ENCODE data around the gene FCN1.

Gene FCN1

DNA sequence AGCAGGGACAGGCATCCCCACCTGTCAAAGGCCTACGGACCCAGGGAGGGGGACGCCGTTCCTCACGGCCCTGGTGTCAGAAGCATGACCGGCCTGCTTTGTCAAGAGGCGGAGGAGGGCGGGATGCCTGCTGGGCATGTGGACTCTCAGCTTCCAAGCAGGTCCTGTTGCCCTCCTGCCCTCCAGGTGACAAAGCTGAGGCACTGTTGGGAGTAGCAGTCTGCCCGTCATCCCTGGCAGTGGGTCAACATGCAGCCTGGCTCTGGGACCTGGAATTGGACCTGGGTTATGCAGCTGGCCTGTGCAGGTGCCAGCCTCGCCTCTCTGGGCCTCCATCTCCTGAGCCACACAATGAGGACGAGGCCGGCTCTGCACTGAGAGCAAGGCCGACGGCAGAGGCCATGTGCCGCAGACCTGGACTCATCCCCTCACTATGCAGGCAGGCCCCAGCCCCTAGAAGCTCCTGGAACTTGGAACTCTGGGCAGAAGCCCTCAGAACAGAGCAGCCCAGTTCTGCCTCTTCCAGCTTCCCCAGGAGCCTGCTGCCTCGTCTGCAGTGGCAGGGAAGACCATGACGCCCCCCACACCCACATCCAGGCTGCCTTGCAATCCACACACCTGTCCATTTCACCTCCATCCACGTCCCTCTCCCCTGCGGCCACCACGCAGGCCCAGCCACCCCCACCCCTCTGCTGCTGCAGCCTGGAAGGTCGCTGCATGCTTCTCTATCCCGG, 20.8 kb upstream of the FCN1 start:
- Histone ChIP-seq H4K20me1 (ENCODE audit: insufficient read depth, low read length) (no peaks in the 10 kb centered on the region), H3K4me1 (ENCODE audit: low read length) (no peaks in the 10 kb centered on the region), H3K9me3 (replicated peaks; ENCODE audit: insufficient read depth, low read length) (no peaks in the 10 kb centered on the region), H3K27me3 (replicated peaks; ENCODE audit: insufficient read depth, low read length) (peaks cover 98% of the 10 kb centered on the region), H3K9me2 (replicated peaks; ENCODE audit: insufficient read depth, low read length) (no peaks in the 10 kb centered on the region), H3K36me3 (replicated peaks; ENCODE audit: insufficient read depth, low read length) (no peaks in the 10 kb centered on the region), H3F3A (ENCODE audit: insufficient read depth, low read length) (no peaks in the 10 kb centered on the region), H3K79me2 (ENCODE audit: low read length) (no peaks in the 10 kb centered on the region), H3K4me3 (ENCODE audit: low read length) (no peak overlapping the region), H2AFZ (ENCODE audit: low read length) (no peak overlapping the region), H3K4me2 (ENCODE audit: low read depth, low read length) (no peak overlapping the region), H3K9ac (ENCODE audit: low read length) (no peak overlapping the region), H3K27ac (ENCODE audit: low read length) (no peak overlapping the region)
- DNase-seq, result no peak
- TF ChIP-seq, protein P1, sequence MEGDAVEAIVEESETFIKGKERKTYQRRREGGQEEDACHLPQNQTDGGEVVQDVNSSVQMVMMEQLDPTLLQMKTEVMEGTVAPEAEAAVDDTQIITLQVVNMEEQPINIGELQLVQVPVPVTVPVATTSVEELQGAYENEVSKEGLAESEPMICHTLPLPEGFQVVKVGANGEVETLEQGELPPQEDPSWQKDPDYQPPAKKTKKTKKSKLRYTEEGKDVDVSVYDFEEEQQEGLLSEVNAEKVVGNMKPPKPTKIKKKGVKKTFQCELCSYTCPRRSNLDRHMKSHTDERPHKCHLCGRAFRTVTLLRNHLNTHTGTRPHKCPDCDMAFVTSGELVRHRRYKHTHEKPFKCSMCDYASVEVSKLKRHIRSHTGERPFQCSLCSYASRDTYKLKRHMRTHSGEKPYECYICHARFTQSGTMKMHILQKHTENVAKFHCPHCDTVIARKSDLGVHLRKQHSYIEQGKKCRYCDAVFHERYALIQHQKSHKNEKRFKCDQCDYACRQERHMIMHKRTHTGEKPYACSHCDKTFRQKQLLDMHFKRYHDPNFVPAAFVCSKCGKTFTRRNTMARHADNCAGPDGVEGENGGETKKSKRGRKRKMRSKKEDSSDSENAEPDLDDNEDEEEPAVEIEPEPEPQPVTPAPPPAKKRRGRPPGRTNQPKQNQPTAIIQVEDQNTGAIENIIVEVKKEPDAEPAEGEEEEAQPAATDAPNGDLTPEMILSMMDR (IDR thresholded peaks at IDR 0.05; ENCODE audit: low read length), result no peak
- no peak for TF ChIP-seq EZH2phosphoT487 (IDR thresholded peaks at IDR 0.05; ENCODE audit: low read length)
- TF ChIP-seq EZH2 (optimal IDR thresholded peaks at IDR 0.05; ENCODE audit: low read depth, low read length), result no peak

DNA sequence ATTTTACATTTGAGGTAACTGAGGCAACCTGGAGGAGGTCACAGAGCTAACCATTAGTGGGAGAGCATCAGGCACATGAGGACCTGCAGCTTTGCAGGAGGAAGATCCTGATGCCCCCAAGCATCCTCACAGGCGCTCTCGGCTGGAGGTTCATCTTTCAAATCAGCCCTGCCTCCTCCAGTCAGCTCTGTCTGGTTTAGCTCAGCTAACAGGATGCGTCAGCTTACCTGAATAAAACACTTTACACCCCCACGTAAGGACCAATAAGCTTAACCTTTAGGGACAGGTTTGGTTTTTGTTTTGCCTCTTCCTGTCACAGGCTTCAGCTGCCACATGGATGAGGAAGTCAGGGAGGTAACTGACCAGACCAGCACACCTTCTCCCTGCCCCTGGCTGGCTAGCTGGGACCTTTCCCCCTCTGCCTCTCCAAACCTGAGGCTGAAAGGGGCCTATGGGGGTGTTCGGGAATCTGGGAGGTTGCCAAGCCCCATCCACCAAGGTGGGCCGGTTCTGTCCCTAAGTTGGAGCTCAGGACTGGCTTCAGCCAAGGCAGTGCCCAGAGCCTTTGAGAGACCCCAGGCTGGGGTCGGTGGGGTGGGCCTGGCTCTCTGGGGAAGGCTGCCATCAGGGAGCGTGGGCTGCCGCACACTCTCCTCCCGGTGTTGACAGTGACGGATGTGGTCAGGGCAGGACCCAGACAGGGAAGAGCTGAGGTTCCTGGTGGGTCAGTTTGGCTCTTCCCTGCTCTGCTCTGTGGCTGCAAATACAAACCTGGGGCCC, 20.0 kb upstream of the FCN1 start:
- Histone ChIP-seq H3K9me3 (replicated peaks; ENCODE audit: insufficient read depth, low read length) (no peaks in the 10 kb centered on the region), H3F3A (ENCODE audit: insufficient read depth, low read length) (no peaks in the 10 kb centered on the region), H3K9me2 (replicated peaks; ENCODE audit: insufficient read depth, low read length) (no peaks in the 10 kb centered on the region), H2AFZ (ENCODE audit: low read length) (no peak overlapping the region), H3K36me3 (replicated peaks; ENCODE audit: insufficient read depth, low read length) (no peaks in the 10 kb centered on the region), H3K27ac (ENCODE audit: low read length) (no peak overlapping the region), H3K4me1 (ENCODE audit: low read length) (no peaks in the 10 kb centered on the region), H3K27me3 (replicated peaks; ENCODE audit: insufficient read depth, low read length) (peaks cover 98% of the 10 kb centered on the region), H3K79me2 (ENCODE audit: low read length) (no peaks in the 10 kb centered on the region), H3K9ac (ENCODE audit: low read length) (no peak overlapping the region), H3K4me3 (ENCODE audit: low read length) (no peak overlapping the region), H4K20me1 (ENCODE audit: insufficient read depth, low read length) (no peaks in the 10 kb centered on the region), H3K4me2 (ENCODE audit: low read depth, low read length) (no peak overlapping the region)
- no peak for TF ChIP-seq EZH2 (optimal IDR thresholded peaks at IDR 0.05; ENCODE audit: low read depth, low read length)
- TF ChIP-seq, protein P1 (IDR thresholded peaks at IDR 0.05; ENCODE audit: low read length), result no peak
- TF ChIP-seq EZH2phosphoT487 (IDR thresholded peaks at IDR 0.05; ENCODE audit: low read length), result no peak
- no peak for DNase-seq

DNA sequence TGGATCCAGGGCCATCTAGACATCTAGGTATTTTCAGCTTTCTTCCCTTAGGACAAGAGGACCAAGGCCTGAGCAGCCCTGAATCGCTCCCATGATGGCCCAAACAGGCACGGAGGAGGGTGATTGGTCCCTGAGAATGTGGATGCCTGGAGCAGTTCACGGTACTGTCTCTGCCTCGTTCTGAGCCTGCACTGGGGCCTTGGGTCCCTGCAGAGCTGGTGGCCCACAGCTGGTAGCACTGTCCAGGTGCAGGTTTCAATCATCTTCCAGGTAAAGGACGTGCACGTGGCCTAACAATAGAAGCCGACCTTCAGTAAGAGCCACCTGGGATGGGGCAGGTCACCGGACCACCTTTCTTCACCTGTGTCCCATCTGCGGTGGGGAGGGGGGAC, 19.4 kb upstream of the FCN1 start:
- H4K20me1 ChIP-seq (ENCODE audit: insufficient read depth, low read length), result no peaks in the 10 kb centered on the region
- H3K9me2 ChIP-seq (replicated peaks; ENCODE audit: insufficient read depth, low read length), result no peaks in the 10 kb centered on the region
- no peak for DNase-seq
- H3K27ac ChIP-seq (ENCODE audit: low read length), result no peak overlapping the region
- H3K4me3 ChIP-seq (ENCODE audit: low read length), result no peak overlapping the region
- no peak for TF ChIP-seq EZH2 (optimal IDR thresholded peaks at IDR 0.05; ENCODE audit: low read depth, low read length)
- TF ChIP-seq EZH2phosphoT487 (IDR thresholded peaks at IDR 0.05; ENCODE audit: low read length), result no peak
- TF ChIP-seq, protein P1 (IDR thresholded peaks at IDR 0.05; ENCODE audit: low read length), result no peak
- no peaks in the 10 kb centered on the region for H3K4me1 ChIP-seq (ENCODE audit: low read length)
- no peaks in the 10 kb centered on the region for H3F3A ChIP-seq (ENCODE audit: insufficient read depth, low read length)
- H3K27me3 ChIP-seq (replicated peaks; ENCODE audit: insufficient read depth, low read length), result peaks cover 98% of the 10 kb centered on the region
- no peaks in the 10 kb centered on the region for H3K36me3 ChIP-seq (replicated peaks; ENCODE audit: insufficient read depth, low read length)
- H3K9ac ChIP-seq (ENCODE audit: low read length), result no peak overlapping the region
- no peak overlapping the region for H3K4me2 ChIP-seq (ENCODE audit: low read depth, low read length)
- no peaks in the 10 kb centered on the region for H3K9me3 ChIP-seq (replicated peaks; ENCODE audit: insufficient read depth, low read length)
- no peak overlapping the region for H2AFZ ChIP-seq (ENCODE audit: low read length)
- H3K79me2 ChIP-seq (ENCODE audit: low read length), result no peaks in the 10 kb centered on the region
